Measurements from ENCODE around the gene KRTAP9-1.

DNA sequence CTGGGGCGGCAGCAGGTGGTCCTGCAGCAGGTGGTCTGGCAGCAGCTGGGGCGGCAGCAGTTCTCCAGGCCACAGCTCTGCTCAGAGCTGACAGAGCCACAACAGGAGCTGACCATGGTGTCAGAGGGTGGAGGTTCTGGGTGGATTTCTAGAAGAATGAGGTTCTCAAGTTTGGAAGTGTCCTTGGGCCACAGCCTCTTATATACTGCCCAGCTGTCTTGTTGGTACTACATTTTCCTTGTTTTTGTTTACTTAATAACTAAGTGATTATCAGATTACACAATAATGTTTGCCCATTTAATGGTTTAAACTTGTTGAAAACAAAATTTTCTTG is 40.1 kb upstream of the KRTAP9-1 start, which contains the start of gene KRTAP4-5:
- TF ChIP-seq, protein P1, sequence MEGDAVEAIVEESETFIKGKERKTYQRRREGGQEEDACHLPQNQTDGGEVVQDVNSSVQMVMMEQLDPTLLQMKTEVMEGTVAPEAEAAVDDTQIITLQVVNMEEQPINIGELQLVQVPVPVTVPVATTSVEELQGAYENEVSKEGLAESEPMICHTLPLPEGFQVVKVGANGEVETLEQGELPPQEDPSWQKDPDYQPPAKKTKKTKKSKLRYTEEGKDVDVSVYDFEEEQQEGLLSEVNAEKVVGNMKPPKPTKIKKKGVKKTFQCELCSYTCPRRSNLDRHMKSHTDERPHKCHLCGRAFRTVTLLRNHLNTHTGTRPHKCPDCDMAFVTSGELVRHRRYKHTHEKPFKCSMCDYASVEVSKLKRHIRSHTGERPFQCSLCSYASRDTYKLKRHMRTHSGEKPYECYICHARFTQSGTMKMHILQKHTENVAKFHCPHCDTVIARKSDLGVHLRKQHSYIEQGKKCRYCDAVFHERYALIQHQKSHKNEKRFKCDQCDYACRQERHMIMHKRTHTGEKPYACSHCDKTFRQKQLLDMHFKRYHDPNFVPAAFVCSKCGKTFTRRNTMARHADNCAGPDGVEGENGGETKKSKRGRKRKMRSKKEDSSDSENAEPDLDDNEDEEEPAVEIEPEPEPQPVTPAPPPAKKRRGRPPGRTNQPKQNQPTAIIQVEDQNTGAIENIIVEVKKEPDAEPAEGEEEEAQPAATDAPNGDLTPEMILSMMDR (conservative IDR thresholded peaks at IDR 0.05; ENCODE audit: low read depth, low read length): no peak
- no peak for TF ChIP-seq EZH2 (IDR thresholded peaks at IDR 0.05; ENCODE audit: low read length, unreplicated experiment)
- TF ChIP-seq EZH2phosphoT487 (IDR thresholded peaks at IDR 0.05; ENCODE audit: borderline replicate concordance, low read length): no peak
